Left kidney (tissue), 8 donors: ENCODE results near the gene TNXB. TPM values are rescaled to one million over a fixed set of nuclear protein-coding genes. Genes with fewer than 3 reads are reported as not detected.
A peak's percentile ranks its signal among the peaks of the same experiment; 100 is the strongest.
"Not testable (repeated sequence)": the region's sequence is repeated elsewhere in the genome, so short reads cannot be mapped to it uniquely, and the experiment has no call there.

Experiments used
- DNase-seq: peaks from one replicate; pipeline ENCODE4 v3.0.0-alpha.2; 2013
- long read RNA-seq, 8 donors: transcript quantifications; one replicate each; lab custom pipeline, GENCODE V29; 2026
- polyA plus RNA-seq: library from polyadenylated mRNA; unstranded; fragments of 120-200 nt; gene quantifications from one replicate; pipeline ENCODE4 v1.2.1, GENCODE V29; 2013; ENCODE audit not compliant: insufficient read length

The TNXB gene
- polyA plus RNA-seq = 4.7 TPM
- long read RNA-seq, donor 1 = 0 reads
- long read RNA-seq, donor 2 = 0 reads
- long read RNA-seq, donor 3 = 0 reads
- long read RNA-seq, donor 4 = 0 reads
- long read RNA-seq, donor 5 = 0 reads
- long read RNA-seq, donor 6 = 0 reads
- long read RNA-seq, donor 7 = 0 reads
- long read RNA-seq, donor 8 = 0 reads

GRCh38 chr6:32109114-32109764 is at the start of gene TNXB:
Gene TNXB (minus strand): TSS chr6:32109338. CDS start chr6:32098198, 11,140 bp downstream.
- no peak for DNase-seq

- no peak for DNase-seq
Measured at GRCh38 chr6:32158052-32158451, 48.9 kb upstream of the TNXB start.

DNA sequence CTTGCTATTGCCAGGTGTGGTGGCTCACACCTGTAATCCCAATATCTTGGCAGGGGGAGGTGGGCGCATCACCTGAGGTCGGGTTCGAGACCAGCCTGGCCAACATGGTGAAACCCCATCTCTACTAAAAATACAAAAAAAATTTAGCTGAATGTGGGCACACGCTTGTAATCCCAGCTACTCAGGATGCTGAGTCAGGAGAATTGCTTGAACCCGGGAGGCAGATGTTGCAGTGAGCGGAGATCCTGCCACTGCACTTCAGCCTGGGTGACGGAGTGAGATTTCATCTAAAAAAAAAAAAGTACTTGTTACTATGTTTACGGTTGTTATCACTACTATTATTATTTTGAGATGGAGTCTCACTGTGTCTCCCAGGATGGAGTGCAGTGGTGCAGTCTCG is 47.8 kb upstream of the TNXB start:
- DNase-seq = no peak

- peak; percentile 71 for DNase-seq
Measured at GRCh38 chr6:32154514-32155161, 45.5 kb upstream of the TNXB start.

DNA sequence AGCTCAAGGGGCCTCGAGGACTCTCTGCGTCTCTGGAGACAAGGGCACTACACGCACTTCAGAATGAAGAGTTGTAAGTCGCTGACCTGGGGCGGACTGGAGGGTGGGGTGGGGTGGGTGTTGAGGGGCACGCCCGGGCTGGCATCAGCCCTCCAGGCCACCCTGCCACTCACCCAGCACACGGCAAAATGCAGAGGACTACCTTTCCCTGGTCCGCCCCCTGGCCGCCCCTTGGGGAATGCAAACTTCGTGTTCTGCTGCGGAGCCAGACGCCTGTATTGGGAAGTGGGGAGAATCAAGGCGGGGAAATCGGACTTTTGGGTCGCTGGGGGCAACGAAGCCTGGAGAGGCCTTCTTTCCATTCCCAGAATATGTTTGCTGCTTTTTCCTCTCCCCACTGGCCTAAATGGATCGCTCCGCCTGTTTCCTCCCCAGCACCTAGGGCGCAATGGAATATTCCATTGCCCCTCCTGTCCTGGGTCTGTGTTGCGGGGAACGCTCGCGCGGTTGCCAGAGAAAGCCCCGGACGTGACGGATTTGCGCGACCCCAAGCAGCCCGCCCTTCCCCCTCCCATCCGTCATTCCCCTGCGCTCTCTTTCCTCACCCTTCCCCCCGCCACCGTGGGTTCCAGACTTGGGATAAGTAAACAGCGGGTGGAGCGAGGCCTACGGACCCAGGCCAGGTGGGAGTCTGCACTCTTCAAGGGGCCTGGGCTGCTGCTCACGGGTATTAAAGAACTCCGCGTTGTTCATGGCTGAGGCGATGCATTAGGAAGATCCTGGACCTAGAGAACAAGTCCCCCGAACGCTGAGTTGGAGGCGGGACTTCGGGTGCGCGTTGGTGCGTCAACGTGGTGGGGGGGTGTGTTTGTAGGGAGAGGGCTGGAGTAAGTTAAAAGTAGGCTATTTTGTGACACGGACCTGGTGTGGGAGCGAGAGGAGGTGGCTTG is 44.7 kb upstream of the TNXB start, which contains the start of gene PPT2:
Gene PPT2 (plus strand): TSS at position 578 of the 950 bp plus-strand sequence. CDS start 454 bp downstream, outside the sequence.
- DNase-seq = peak; percentile 94

DNA sequence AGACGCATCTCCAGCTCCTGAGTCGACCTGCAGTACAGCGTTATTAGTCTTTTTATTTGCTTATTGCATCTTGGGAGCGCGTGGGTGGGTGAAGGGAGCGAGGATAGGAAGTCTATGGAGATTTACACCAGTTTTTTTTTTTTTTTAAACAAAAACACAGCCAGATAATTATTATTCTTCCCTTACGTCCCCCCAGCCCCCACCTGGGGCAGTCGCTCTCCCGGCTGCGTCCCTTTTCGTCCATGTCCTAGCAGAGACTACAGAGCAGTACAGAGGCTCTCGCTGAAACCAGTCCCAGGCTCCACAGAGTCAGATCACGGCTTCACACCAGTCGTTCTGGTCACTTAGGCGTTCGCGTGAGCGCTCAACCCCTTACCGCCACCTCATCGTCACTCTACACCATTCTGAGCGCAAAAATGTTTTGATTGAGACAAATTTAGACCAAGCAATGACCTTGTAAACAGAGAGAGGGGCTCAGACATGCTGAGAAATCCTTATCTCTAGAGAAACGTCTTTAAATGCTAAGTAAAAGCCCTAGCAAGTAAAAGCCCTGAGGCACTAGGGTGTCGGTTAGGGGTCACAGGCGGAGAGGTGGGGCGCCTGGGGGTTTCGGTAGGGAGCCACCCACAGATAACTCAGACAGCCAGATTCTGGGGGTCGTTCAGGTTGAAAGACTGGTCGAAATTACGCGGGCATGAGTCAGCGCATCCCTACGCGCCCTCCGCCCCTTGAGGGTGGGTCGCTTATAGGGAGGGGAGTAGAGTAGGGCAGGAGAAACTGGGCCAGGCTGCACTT is 43.8 kb upstream of the TNXB start:
- no peak for DNase-seq

GRCh38 chr6:32151863-32152768 is 43.0 kb upstream of the TNXB start, which contains the start of gene PRRT1:
Gene PRRT1 (minus strand): TSS chr6:32151939. CDS start chr6:32151827, 112 bp downstream.
- no peak for DNase-seq

GRCh38 chr6:32151181-32151862 is 42.2 kb upstream of the TNXB start:
- DNase-seq = no peak

DNA sequence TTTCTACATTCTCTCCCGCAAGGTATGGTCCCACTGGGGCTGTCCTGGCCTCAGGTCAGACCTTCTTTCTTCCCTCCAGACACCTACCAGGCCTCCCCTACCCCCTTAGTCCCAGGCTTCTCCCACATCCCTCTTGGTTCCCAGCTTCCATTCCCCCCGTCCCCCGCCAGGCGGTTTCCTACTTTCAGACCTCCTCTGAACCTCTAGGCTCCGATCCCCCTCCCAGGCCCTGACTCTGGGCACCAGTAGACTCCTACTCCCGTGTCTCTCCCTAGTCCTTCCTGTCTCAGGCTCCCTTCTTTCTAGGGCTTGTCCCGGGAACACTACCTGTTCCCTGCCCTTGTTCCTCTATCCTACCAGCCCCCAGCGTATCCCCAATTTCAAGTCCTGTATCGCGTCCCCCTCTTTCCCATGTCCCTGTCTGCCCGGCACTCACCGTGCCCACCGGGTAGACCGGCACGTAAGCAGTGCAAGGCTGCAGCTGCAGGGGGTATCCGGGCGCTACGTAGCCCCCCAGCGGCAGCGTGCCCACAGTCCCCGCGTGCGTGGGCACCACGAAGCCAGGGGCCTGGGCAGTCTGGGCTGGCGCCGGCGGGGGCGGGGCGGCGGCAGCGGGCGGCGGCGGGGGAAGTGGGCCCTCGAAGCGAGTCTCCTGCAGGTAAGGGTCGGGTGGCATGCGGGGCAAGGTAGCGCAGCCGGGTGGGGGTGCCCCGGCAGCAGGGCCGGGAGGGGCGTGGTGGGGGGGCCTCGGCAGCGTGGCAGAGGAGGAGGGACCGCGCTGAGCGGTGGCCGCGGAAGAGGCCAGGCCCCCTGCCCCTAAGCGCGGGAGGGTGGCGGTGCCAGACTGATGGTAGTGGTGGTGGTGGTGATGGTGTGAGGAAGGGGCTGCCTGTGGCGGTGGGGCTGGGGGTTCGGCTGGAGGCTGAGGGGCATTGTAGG is 41.1 kb upstream of the TNXB start:
- DNase-seq = no peak

GRCh38 chr6:32149092-32149755 is 40.1 kb upstream of the TNXB start:
- DNase-seq = no peak

- peak; percentile 84 for DNase-seq
Measured at GRCh38 chr6:32148289-32149091, 39.4 kb upstream of the TNXB start.

DNA sequence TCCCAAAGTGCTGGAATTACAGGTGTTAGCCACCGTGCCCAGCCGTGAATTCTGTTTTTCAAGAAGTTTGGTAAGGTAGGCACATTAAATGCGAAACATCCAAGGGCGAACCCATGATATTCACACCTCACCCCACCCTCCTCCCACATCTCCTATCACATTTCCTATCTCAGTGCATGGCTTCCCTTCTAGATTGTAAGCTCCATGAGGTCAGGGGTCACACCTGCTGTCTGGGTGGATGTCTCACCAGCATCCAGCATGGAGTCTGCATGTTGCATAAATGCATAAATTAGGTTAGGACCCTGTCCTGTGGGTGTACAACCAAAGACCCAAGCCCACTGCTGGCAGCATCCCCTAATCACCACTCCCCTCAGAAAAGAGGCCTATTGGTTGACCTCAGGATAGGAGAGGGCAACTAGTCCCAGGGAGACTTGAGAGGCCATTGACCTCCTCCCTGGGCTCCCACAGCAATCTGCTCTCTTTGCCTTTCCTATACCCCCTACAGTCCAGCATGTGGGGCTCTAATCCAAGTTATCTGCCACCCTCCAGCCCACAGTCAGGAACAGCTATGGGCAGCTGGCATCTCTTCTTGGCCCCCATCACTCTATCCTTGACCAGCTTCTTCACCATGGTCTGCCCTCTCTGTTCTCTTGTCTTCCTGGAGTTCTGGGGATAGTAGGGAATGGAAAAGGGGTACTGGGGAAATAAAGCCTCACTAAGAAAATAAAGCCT is 38.4 kb upstream of the TNXB start:
- no peak for DNase-seq

- DNase-seq = no peak
Measured at GRCh38 chr6:32146687-32147086, 37.5 kb upstream of the TNXB start.

DNA sequence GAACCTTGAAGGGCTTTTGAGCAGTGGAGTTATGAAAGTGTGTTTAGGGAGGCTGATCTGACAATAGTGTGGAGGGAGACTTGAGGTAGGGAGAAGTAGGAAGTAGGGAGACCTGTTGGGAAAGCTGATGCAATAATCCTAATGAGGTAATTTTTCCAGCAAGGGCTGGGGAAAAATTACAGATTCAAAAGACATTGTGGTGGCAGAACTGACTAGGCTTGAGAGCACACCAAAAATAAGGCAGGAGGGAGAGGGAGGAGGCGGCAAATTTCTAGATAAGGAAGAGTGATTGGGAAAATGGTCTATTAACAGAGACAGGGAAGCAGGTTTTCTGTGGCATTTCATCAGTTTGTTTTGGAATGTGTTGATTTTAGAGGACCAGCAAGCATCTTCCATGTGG is 37.1 kb upstream of the TNXB start:
- no peak for DNase-seq

DNA sequence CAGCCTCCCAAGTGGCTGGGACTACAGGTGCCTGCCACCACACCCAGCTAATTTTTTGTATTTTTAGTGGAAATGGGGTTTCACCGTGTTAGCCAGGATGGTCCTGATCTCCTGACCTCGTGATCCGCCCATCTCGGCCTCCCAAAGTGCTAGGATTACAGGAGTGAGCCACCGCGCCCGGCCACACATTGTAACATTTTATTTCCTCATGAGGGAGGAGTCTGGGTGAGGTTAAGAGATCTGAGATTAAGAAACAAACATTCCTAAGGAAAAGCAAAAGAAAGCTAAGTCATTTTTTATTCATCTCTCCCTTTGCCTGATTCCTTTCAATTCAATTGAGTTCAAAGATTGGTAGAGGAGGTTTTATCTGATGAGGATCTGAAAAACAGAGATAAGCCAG is 35.1 kb upstream of the TNXB start:
- DNase-seq = not testable (repeated sequence)

DNA sequence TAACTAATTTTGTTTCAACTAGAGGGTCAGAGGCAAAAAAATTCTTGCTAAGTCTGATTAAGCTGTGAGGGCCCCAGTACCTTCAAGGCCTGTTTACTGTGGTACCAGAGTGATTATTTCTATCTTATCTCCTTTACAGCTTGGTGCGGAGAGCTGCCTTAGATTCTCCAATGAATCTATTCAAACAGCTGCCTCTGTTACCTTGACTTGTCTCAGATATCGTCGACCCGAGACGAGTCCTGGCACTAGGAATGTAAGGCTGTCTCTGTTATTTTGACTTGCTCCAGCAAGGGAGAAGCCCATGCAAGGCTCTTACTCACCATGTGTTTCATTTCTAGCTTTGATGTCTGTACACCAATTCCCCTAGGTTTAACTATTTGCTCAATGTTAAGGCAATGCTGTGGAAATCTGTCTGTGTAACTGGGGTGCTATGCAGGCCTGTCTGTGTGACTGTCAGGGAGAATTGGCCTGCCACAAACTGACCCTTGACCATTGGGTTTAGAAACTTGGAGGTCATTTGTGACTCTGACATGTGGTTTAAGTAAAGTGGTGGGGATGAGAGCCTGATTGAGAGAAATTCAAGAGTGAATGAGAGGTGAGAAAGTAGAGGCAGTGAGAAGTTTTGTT is 31.4 kb upstream of the TNXB start:
- DNase-seq = no peak
